Measurements from ENCODE around the gene AGAP3.

GRCh38 chr7:151091003-151091402, 4.7 kb downstream of the AGAP3 start:
- no peak for TF ChIP-seq GATA2 (IDR thresholded peaks at IDR 0.05; ENCODE audit: low read depth, low read length)
- no peak for TF ChIP-seq GATA3 (IDR thresholded peaks at IDR 0.05; ENCODE audit: low read depth, low read length)
